A673 (cell line): ENCODE measurements around the gene CD200R1L. TPM values are rescaled to one million over a fixed set of nuclear protein-coding genes. Genes with fewer than 3 reads are reported as not detected.

Experiments used
- BruUV-seq: library from RNA; stranded (reverse); fragments of 400-500 nt; replicated peaks from 2 replicates; lab custom pipeline; 2021; lab: Mats Ljungman, UMichigan
- CTCF ChIA-PET: fragments of 300-600 bp; sonication (Branson Sonifier 250); formaldehyde crosslinking; loops from one replicate; lab custom pipeline; 2022; ENCODE audit warnings: antibody characterized with exemption; lab: Charles Lee
- POLR2A ChIA-PET: fragments of 300-600 bp; sonication (Branson Sonifier 250); formaldehyde crosslinking; loops from one replicate; lab custom pipeline; 2022; ENCODE audit warnings: antibody characterized with exemption; ENCODE audit not compliant: low non-redundant PET; lab: Charles Lee
- DNase-seq: peaks from one replicate; pipeline ENCODE4 v3.0.0-alpha.2; 2015; ENCODE audit warnings: low spot score
- H3K27ac ChIP-seq: fragments of 200-600 bp; sonication (generic); 2 replicates; pipeline ENCODE4 v1.5.1; 2016; ENCODE audit warnings: mixed run types, low read depth, mild to moderate bottlenecking, mixed read lengths, antibody characterized with exemption, low read length; ENCODE audit not compliant: poor library complexity, severe bottlenecking
- H3K27me3 ChIP-seq: fragments of 200-600 bp; sonication (generic); replicated peaks from 2 replicates; pipeline ENCODE4 v1.6.1; 2017; ENCODE audit warnings: mixed run types, low read depth, mild to moderate bottlenecking, mixed read lengths, antibody characterized with exemption, low read length; ENCODE audit not compliant: insufficient read depth, poor library complexity
- H3K36me3 ChIP-seq: fragments of 200-600 bp; sonication (generic); 2 replicates; pipeline ENCODE4 v1.6.1; 2016; ENCODE audit warnings: mixed run types, mild to moderate bottlenecking, mixed read lengths, antibody characterized with exemption, low read length; ENCODE audit not compliant: insufficient read depth, poor library complexity, severe bottlenecking
- H3K4me1 ChIP-seq: fragments of 200-600 bp; sonication (generic); 2 replicates; pipeline ENCODE4 v1.6.1; 2017; ENCODE audit warnings: mixed run types, mild to moderate bottlenecking, mixed read lengths, antibody characterized with exemption, low read length; ENCODE audit not compliant: insufficient read depth, poor library complexity, severe bottlenecking
- H3K4me3 ChIP-seq: fragments of 200-600 bp; sonication (generic); 2 replicates; pipeline ENCODE4 v1.5.1; 2016; ENCODE audit warnings: low read depth, mixed run types, mild to moderate bottlenecking, mixed read lengths, low read length; ENCODE audit not compliant: poor library complexity, severe bottlenecking
- H3K9me3 ChIP-seq: fragments of 200-600 bp; sonication (generic); 2 replicates; pipeline ENCODE4 v1.6.1; 2016; ENCODE audit warnings: mixed run types, low read depth, mild to moderate bottlenecking, mixed read lengths, antibody characterized with exemption, low read length; ENCODE audit not compliant: poor library complexity, severe bottlenecking
- EZH2 ChIP-seq: fragments of 200-600 bp; sonication (generic); IDR thresholded peaks from 2 replicates; pipeline ENCODE4 v1.6.1; 2017; ENCODE audit warnings: borderline replicate concordance, low read depth, mild to moderate bottlenecking, mixed read lengths, antibody characterized with exemption, low read length; ENCODE audit not compliant: poor library complexity, severe bottlenecking
- intact Hi-C: fragments of 100-400 bp; cut with micrococcal nuclease; formaldehyde crosslinking; loops from one replicate; pipeline ENCODE4 v1.10.0; 2022; ENCODE audit not compliant: unreplicated experiment
- total RNA-seq: library from RNA; stranded (reverse); gene quantifications from 2 replicates; pipeline ENCODE4 v1.2.3, GENCODE V29; 2021
- TF ChIP-seq, protein P1 (sequence below): fragments of 300-800, 200-600 bp; sonication (generic); conservative IDR thresholded peaks from 2 replicates; pipeline ENCODE4 v1.5.1; 2017; ENCODE audit warnings: low read depth, mild to moderate bottlenecking, antibody characterized with exemption, low read length, moderate library complexity, mixed read lengths

Gene CD200R1L
- total RNA-seq, 1 experiment from 2014 or later, result not detected

- Histone ChIP-seq H3K9me3 (no peaks in the 10 kb centered on the region), H3K4me3 (no peak overlapping the region), H3K36me3 (no peaks in the 10 kb centered on the region), H3K27ac (no peak overlapping the region), H3K27me3 (no peaks in the 10 kb centered on the region), H3K4me1 (no peaks in the 10 kb centered on the region)
- POLR2A ChIA-PET, result no interaction called here
- BruUV-seq, result no TSS peak
- CTCF ChIA-PET, result no interaction called here
- DNase-seq, result no peak
- intact Hi-C loops, result no loop called here
- TF ChIP-seq, protein P1, sequence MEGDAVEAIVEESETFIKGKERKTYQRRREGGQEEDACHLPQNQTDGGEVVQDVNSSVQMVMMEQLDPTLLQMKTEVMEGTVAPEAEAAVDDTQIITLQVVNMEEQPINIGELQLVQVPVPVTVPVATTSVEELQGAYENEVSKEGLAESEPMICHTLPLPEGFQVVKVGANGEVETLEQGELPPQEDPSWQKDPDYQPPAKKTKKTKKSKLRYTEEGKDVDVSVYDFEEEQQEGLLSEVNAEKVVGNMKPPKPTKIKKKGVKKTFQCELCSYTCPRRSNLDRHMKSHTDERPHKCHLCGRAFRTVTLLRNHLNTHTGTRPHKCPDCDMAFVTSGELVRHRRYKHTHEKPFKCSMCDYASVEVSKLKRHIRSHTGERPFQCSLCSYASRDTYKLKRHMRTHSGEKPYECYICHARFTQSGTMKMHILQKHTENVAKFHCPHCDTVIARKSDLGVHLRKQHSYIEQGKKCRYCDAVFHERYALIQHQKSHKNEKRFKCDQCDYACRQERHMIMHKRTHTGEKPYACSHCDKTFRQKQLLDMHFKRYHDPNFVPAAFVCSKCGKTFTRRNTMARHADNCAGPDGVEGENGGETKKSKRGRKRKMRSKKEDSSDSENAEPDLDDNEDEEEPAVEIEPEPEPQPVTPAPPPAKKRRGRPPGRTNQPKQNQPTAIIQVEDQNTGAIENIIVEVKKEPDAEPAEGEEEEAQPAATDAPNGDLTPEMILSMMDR, result no peak
- no peak for TF ChIP-seq EZH2
These were observed 41.9 kb upstream of the CD200R1L start for GRCh38 chr3:112888381-112889085.

GRCh38 chr3:112884678-112885290 is 38.1 kb upstream of the CD200R1L start:
- no peaks in the 10 kb centered on the region for H3K4me1 ChIP-seq
- CTCF ChIA-PET, result no interaction called here
- BruUV-seq, result no TSS peak
- no peaks in the 10 kb centered on the region for H3K9me3 ChIP-seq
- DNase-seq, result no peak
- POLR2A ChIA-PET, result no interaction called here
- no peaks in the 10 kb centered on the region for H3K36me3 ChIP-seq
- no peak overlapping the region for H3K27ac ChIP-seq
- intact Hi-C loops, result no loop called here
- TF ChIP-seq, protein P1, result no peak
- no peak for TF ChIP-seq EZH2
- no peak overlapping the region for H3K4me3 ChIP-seq
- no peaks in the 10 kb centered on the region for H3K27me3 ChIP-seq

- POLR2A ChIA-PET, result no interaction called here
- H3K9me3 ChIP-seq, result no peaks in the 10 kb centered on the region
- H3K36me3 ChIP-seq, result no peaks in the 10 kb centered on the region
- BruUV-seq, result no TSS peak
- intact Hi-C loops, result no loop called here
- no peak overlapping the region for H3K4me3 ChIP-seq
- TF ChIP-seq EZH2, result no peak
- TF ChIP-seq, protein P1, result no peak
- no peaks in the 10 kb centered on the region for H3K27me3 ChIP-seq
- no peak overlapping the region for H3K27ac ChIP-seq
- CTCF ChIA-PET, result no interaction called here
- no peaks in the 10 kb centered on the region for H3K4me1 ChIP-seq
- DNase-seq, result no peak
These were observed 35.2 kb upstream of the CD200R1L start for GRCh38 chr3:112881891-112882290.
